ENCODE measurements around the gene FAM240A. TPM values are rescaled to one million over a fixed set of nuclear protein-coding genes. Genes with fewer than 3 reads are reported as not detected.

The FAM240A gene
- total and polyA plus RNA-seq, 2 donors (not counting 1 experiment from before 2014, with no cell fraction given): not detected

DNA sequence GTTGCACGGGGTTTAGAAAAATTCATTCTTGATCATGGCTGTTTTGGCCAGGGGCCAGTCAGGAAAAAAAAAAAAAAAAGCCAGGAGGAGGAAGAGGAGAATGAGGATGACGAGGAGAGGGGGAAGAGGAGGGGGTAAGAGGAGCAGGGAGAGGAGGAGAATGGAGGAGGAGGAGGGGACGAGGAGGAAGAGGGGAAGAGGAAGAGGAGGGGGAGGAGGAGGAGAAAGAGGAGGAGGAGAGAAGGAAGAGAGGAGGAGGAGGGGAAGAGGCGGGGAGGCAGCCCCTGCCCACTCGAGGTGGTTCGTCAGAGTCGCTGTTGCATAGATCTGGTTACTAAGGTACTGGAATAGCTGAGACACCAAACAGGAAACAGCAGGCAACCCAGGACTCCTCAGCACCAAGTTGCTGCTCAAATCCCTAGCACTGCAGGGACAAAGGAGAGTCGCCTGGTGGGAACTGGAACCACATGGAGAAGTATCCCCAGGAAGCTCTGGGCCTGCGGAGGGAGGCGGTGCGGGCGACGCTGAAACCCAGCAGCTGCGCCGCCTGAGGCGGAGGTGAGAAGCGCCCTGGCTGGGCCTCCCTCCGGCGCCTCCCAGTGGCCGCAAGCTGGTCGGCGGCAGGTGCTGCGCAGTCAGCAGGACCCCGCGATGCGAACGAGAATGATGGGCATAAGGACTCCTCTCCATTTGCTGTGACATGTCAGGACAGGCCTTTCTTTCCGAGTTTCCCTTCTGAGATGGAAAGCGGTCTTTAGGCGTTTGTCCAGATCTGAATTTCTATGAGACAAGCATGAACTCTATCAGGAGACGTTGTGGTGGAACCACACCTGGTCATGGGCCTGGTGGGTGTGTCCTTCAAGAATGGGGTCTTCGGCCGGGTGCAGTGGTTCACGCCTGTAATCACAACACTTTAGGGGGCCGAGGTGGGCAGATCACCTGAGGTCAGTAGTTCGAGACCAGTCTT is 17.5 kb downstream of the FAM240A start:
- Histone ChIP-seq H3K9ac (ENCODE audit: low read length) (peak overlapping the region; percentile 55), H3K79me2 (ENCODE audit: control insufficient read depth, insufficient read depth, low read length) (no peaks in the 10 kb centered on the region), H3K27me3 (replicated peaks in 1 of 4; ENCODE audit: control extremely low read depth in 1 of 4, control insufficient read depth in 3 of 4, insufficient read depth in 4 of 4, low read length in 3 of 4) (no peaks in the 10 kb centered on the region), H3K4me1 (ENCODE audit: control insufficient read depth in 2 of 2, insufficient read depth in 2 of 2, low read length in 2 of 2) (peaks cover 4 to 11% of the 10 kb centered on the region in 2 donors), H3K36me3 (replicated peaks in 1 of 2; ENCODE audit: control extremely low read depth in 1 of 2, control insufficient read depth in 1 of 2, extremely low read depth in 1 of 2, insufficient read depth in 2 of 2, low read length in 1 of 2) (no peaks in the 10 kb centered on the region), H2AFZ (ENCODE audit: insufficient read depth, low read depth, low read length, poor library complexity, severe bottlenecking) (peak overlapping the region; percentile 85), H3K4me2 (replicated peaks; ENCODE audit: low read depth, low read length, poor library complexity, severe bottlenecking) (peak overlapping the region; percentile 80), H3K27ac (ENCODE audit: low read length in 2 of 2) (no peak overlapping the region), H3K4me3 (ENCODE audit: control extremely low read depth in 1 of 5, extremely low read depth in 1 of 5, insufficient read depth in 1 of 5, low read depth in 2 of 5, low read length in 4 of 5) (peak overlapping the region in 4 of 5 experiments; percentile 7 to 47 (median 44)), H4K20me1 (ENCODE audit: control insufficient read depth, insufficient read depth, low read length, poor library complexity, severe bottlenecking) (no peaks in the 10 kb centered on the region), H3K9me3 (ENCODE audit: control extremely low read depth in 1 of 3, control insufficient read depth in 2 of 3, insufficient read depth in 1 of 3, low read length in 2 of 3) (no peaks in the 10 kb centered on the region)
- Mint-ChIP-seq H3K4me1 (peaks cover 14% of the 10 kb centered on the region), H3K9me3 (ENCODE audit: insufficient read depth) (no peaks in the 10 kb centered on the region), H3K4me3 (peak overlapping the region; percentile 76), H3K27me3 (no peaks in the 10 kb centered on the region), H3K27ac (peak overlapping the region; percentile 46)
- peak; percentile 98 for ATAC-seq (ENCODE audit: low read depth)
- ChIA-PET POLR2A (interaction anchor here (0.5 to 2.0 kb wide), 4 partner anchors 91 to 222 kb away, joined by 3 to 7 read pairs (median 6); no protein-coding TSS in a partner anchor), CTCF (interaction anchor here (0.6 to 9.0 kb wide), 28 partner anchors 10 to 746 kb away, joined by 3 to 253 read pairs (median 4); no protein-coding TSS in a partner anchor)
- intact Hi-C loops (cut with micrococcal nuclease): loop anchor here (1.0 kb wide), 2 partner anchors 72 to 142 kb away; no protein-coding TSS in a partner anchor
- WGBS (ENCODE audit: insufficient coverage): 10% methylated on average over 36 of the region's 36 CpGs
- TF ChIP-seq CTCF (IDR thresholded peaks at IDR 0.05): peak; percentile 98
- TF ChIP-seq EZH2 (IDR thresholded peaks at IDR 0.05; ENCODE audit: borderline replicate concordance, insufficient read depth, low read depth, low read length, poor library complexity, severe bottlenecking): no peak
- DNase-seq: peak; percentile 85

Measured in B cell (primary cell).